NB4 (cell line): ENCODE results near the gene C12orf75.

Source experiments
- DNase-seq: peaks from one replicate; pipeline ENCODE4 v3.0.0; 2010; ENCODE audit warnings: low read depth
- H3K4me3 ChIP-seq: one replicate; pipeline ENCODE4 v1.5.1; 2011; ENCODE audit warnings: mild to moderate bottlenecking, low read depth, low read length, moderate library complexity
- MYC ChIP-seq: IDR thresholded peaks from 2 replicates; pipeline ENCODE4 v1.6.1; 2011; ENCODE audit warnings: low read depth, low read length
- POLR2A ChIP-seq: IDR thresholded peaks from 2 replicates; pipeline ENCODE4 v1.6.1; 2011; ENCODE audit warnings: mild to moderate bottlenecking; ENCODE audit not compliant: insufficient read length; ENCODE audit errors: extremely low read depth
- TF ChIP-seq, protein P1 (sequence below): IDR thresholded peaks from one replicate; pipeline ENCODE4 v1.5.1; 2012; ENCODE audit warnings: low read depth, low read length
- TF ChIP-seq, protein P2 (sequence below): IDR thresholded peaks from 2 replicates; pipeline ENCODE4 v1.6.1; 2011; ENCODE audit warnings: low read depth, low read length

The C12orf75 gene

DNA sequence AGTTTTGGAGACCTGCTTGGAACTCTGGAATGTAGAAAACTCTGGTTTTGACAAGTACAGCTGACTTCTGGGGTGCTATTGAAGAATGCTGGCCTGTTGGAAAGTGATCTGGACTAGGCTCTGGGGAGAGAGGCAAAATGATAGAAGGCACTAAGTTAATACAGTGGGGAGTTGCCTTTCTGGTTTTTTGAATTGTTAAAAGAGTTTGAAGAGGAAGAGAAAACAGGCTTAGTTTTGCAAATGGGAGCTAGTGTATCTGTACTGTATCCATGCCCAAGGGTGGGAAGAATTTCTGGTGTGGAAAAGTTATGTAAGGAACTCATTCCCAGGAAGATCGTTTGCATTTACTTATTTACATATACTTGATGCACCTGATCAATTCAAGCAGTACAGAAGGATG is 43.8 kb downstream of the C12orf75 start:
- TF ChIP-seq, protein P1, sequence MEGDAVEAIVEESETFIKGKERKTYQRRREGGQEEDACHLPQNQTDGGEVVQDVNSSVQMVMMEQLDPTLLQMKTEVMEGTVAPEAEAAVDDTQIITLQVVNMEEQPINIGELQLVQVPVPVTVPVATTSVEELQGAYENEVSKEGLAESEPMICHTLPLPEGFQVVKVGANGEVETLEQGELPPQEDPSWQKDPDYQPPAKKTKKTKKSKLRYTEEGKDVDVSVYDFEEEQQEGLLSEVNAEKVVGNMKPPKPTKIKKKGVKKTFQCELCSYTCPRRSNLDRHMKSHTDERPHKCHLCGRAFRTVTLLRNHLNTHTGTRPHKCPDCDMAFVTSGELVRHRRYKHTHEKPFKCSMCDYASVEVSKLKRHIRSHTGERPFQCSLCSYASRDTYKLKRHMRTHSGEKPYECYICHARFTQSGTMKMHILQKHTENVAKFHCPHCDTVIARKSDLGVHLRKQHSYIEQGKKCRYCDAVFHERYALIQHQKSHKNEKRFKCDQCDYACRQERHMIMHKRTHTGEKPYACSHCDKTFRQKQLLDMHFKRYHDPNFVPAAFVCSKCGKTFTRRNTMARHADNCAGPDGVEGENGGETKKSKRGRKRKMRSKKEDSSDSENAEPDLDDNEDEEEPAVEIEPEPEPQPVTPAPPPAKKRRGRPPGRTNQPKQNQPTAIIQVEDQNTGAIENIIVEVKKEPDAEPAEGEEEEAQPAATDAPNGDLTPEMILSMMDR, result no peak
- TF ChIP-seq POLR2A (no peak), MYC (no peak)
- TF ChIP-seq, protein P2, sequence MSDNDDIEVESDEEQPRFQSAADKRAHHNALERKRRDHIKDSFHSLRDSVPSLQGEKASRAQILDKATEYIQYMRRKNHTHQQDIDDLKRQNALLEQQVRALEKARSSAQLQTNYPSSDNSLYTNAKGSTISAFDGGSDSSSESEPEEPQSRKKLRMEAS, result no peak
- no peak for DNase-seq
- no peak overlapping the region for H3K4me3 ChIP-seq

DNA sequence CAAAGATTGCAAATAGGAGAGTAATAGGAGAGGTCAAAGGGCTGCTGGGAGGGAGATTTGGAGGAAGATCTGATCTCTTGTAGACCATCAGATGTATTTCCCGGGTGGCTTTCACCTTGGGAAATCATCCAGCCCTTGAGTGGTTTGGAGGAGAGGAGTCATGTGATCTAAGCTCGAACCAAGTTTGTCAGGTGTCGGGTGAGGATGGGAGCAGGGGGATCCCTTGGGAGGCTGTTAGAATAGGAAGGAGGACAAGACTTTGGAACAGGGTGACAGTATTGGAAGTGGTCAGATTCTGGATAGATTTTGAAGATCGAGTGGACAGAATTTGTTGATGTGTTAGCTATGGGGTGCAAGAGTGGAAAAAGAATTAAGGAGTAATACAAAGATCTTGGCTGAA is 46.6 kb downstream of the C12orf75 start:
- DNase-seq, result no peak
- TF ChIP-seq, protein P1, result no peak
- TF ChIP-seq, protein P2, result no peak
- TF ChIP-seq MYC (no peak), POLR2A (no peak)

DNA sequence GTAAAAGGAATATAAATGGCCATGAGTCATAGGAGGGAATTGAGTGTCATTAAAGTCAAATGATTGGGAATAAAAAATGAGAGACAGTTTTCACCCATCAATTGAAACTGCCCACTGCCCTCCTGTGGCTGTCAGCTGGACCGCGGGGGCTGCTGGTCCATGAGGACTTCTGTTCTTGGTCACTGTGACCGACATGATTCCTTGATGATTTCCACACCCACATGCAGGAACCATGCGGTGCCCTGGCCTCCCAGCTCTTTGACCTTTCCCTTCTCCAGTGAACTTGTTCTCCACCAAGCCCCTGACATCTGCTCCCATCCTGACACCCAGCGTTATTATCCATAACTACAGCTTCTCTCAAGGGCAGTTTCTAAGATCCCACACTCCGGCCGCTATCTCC is 48.4 kb downstream of the C12orf75 start:
- no peak for TF ChIP-seq POLR2A
- TF ChIP-seq, protein P1, result peak; percentile 12
- H3K4me3 ChIP-seq, result no peak overlapping the region
- peak; percentile 25 for DNase-seq

More for the DNA sequence above, 46.6 kb downstream of the C12orf75 start:
- H3K4me3 ChIP-seq, result no peak overlapping the region

DNA sequence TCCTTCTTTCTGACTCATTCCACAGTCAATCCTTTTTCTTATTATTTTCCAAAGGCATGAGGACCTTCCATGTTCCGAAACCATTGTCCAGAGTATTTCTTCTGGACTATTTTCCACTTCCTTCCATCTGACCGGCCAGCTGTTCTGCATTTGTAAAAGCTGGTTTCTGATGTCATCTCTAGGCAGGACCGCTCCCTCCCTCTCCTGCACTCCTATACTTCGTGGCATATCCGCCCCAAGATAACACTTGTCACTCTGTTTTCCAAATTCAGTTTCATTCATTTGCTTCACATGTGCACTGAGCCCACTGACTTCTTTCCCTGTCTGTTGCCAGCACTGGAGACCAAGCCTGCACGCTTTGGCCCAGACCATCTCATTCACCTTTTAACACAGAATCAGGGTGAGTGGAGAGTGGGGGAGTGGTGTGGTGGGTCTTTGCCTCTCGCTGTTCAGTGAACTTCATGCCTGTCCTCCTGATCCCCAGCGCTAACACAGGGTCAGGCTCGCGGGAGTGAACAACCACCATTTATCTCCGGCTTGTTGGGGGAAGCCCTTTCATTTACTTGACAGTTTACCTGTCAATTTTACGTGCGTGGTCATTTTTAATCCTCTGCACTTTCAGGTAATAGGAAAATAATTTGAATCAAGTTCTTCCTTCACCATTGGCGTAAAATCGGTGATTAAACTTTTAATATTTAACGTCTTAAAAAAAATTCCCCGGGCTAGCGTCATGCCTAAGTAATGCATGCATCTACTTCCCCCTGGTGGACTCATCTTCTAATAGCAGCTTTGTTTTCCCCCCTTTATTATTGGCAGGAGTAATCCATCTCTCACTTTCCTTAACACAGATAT is 52.5 kb downstream of the C12orf75 start:
- TF ChIP-seq, protein P1, result peak; percentile 77
- TF ChIP-seq POLR2A, result no peak
- peak; percentile 70 for DNase-seq
- no peak overlapping the region for H3K4me3 ChIP-seq

DNA sequence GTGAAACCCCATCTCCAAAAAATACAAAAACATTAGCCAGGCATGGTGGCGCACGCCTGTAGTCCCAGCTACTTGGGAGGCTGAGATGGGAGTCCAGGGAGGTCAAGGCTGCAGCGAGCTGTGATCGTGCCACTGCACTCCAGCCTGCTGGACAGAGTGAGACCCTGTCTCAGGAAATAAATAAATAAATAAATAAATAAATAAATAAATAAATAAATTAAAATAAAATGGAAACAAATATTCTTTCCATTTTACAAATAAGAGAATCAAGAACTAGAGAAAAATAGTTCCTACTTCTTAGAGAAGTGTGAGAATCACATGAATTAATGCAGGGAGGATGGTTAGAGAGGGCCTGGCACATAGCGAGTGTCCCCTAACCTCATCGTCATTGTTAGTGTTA is 53.7 kb downstream of the C12orf75 start:
- TF ChIP-seq MYC (no peak), POLR2A (no peak)
- TF ChIP-seq, protein P1, result no peak
- TF ChIP-seq, protein P2, result no peak
- no peak for DNase-seq
- no peak overlapping the region for H3K4me3 ChIP-seq

DNA sequence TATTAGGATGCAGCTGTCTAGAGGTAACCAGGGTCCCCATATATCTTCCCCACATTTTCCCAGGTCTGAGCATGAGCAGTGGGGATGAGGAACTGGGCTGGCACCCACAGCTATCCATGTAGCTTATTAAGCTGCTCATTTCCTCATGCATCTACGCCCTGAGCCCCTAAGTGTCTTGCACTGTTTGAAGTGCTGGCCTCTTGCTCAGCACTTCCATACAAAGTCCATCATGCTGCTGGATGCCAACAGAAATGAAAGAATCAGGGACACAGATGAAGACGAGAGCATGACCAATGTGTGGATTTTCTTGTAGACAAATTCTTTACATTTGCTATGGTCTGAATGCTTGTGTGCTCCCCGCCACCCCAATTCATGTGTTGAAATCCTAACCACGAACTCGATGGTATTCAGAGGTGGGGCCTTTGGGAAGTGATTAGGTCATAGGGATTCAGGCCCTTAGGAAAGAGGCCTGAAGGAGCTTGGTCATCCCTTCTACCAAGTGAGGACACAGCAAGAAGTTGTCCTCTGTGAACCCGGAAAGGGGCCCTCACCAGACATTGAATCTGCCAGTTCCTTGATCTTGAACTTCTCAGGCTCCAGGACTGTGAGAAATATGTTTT is 54.5 kb downstream of the C12orf75 start:
- DNase-seq, result peak; percentile 23
- no peak for TF ChIP-seq MYC
- TF ChIP-seq, protein P1, result no peak
- no peak for TF ChIP-seq POLR2A
- TF ChIP-seq, protein P2, result no peak
- no peak overlapping the region for H3K4me3 ChIP-seq
